Ureter (tissue), 1 donor: ENCODE results near the gene TBX18. TPM values are rescaled to one million over a fixed set of nuclear protein-coding genes. Genes with fewer than 3 reads are reported as not detected.
A peak's percentile ranks its signal among the peaks of the same experiment; 100 is the strongest.

Source experiments
- DNase-seq: peaks from one replicate; pipeline ENCODE4 v3.0.0-alpha.2; 2020; ENCODE audit warnings: low spot score
- total RNA-seq: library from RNA; stranded (reverse); gene quantifications from one replicate; pipeline ENCODE4 v1.2.4, GENCODE V29; 2023
- donor health status: DM: yes; HTN: yes; CAD: no.

TBX18 gene
- 84.1 TPM for total RNA-seq

DNA sequence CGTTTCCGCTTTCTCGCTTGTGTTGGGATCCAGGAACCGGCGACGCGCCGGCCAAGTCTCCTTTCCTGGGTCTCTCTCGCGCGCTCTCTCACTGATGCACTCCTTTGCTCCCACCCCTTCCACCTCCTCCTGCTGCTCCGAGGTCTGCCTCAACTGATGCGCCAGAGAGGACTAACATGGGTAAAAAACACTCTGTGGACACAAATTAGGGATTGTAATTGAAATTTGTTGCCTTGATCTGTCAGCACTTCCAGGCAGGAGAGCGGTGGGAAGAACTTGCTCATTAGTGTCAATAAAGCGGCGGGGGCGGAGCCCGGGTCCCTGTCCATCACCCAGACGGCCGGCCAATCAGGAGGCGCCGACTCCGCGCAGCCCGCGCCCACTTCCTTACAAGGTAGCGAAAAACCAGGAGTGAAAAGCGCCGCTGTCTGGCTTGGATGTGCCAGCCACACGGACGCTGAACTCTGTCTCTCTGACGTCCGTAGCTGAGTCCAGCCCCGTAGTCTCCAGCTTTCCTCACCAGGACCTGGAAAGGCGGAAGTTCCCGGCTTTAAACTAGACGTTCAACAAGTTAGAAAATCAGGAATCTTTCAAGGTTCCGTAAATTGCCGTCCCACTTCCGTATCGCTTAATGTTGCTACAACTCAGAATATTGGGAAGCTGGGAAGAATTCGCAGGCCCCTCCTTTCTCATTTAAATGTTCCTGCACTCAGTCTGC lies at the start of gene TBX18:
Gene TBX18 (minus strand): TSS at position 267 of the 718 bp plus-strand sequence. CDS start 417 bp downstream, outside the sequence.
- DNase-seq = peak; percentile 96

DNA sequence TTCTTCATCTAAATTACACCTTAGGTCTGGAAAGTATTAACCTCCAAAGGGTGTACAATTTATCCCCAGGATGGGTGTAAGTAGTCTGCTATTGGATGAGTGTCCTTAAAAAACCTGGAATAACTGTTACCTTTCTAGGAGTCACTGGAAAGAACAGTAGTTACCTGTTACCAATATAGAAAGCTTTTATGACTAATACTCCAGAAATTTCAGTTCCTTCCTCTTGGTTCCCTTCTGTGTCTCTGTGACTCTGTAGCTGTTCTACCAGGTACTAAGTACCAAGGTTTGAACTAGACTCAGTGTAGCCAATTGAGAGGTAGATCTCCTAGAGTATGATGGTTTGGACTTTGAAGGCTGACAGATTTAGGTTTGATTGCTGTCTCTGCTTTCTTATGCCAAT lies 47.0 kb upstream of the TBX18 start:
- DNase-seq = no peak

DNA sequence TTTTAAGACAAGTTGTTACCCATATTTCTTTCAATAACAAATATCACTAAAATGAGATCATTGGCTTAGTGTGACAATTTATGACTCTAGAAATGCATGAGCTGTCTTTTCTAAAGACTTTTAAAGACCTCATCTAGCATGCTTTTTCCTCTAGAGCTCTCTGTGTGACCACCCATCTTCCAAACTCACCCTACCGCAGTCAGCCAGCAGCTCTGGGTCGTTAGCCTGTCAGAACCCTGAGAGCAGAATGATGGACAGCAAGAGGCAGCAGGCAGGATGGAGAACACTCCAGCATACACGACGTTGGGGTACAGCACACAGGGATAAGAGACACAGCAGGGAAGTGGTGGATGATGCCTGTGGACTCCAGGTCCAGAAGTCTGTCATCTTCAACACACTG lies 45.1 kb upstream of the TBX18 start:
- DNase-seq = no peak

GRCh38 chr6:84808491-84809061 lies 44.2 kb upstream of the TBX18 start:
- DNase-seq = no peak

DNA sequence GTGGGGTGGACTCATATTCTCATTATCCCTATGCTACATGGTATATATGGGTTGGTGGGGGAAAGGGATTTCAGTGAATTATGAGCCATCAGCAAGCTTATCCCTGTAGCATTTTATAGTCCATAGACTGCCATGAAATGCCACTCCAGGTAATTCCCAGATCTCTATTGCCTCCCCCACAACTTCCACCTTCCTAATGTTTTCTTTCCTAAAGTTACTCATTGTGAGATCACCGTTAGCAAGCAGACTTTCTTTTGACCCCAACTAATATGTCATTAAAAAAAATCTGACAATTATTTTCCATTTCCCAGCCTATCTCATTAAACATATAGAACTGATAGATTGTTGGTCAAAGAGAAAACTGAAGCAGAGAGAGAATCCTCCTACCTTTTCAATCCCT lies 40.7 kb upstream of the TBX18 start:
- DNase-seq = no peak

- no peak for DNase-seq
Measured at GRCh38 chr6:84804720-84805119, 40.3 kb upstream of the TBX18 start.

GRCh38 chr6:84801250-84801649 lies 36.9 kb upstream of the TBX18 start:
- no peak for DNase-seq

DNA sequence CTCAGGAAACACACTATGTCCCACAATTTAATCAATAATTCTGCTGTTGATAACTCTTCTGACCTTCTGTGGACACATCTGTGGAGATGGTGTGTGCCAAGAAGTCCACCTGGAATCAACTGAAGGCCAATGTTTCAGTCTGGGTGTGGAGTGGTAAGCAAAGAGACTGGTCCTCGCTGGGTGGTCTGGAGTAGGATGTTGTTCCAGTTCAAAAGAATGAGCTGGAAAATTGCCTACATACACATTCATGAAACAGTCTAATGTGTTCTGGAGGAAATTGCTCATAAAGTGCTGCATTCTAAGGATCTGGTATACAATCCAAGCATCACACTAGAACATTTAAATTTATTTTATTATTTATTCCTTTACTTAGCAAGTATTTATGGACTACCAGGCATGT lies 33.9 kb upstream of the TBX18 start:
- DNase-seq = no peak

DNA sequence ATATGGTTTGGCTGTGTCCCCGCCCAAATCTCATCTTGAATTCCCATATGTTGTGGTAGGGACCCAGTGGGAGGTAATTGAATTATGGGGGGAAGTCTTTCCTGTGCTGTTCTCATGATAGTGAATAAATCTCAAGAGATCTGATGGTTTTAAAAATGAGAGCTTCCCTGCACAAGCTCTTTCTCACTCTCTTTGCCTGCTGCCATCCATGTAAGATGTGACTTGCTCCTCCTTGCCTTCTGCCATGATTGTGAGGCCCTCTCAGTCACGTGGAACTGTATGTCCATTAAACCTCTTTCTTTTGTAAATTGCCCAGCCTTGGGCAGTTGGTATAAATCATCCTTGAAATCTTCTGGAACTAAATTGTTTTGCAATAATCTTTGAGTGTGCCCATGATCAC lies 31.9 kb upstream of the TBX18 start:
- no peak for DNase-seq

DNA sequence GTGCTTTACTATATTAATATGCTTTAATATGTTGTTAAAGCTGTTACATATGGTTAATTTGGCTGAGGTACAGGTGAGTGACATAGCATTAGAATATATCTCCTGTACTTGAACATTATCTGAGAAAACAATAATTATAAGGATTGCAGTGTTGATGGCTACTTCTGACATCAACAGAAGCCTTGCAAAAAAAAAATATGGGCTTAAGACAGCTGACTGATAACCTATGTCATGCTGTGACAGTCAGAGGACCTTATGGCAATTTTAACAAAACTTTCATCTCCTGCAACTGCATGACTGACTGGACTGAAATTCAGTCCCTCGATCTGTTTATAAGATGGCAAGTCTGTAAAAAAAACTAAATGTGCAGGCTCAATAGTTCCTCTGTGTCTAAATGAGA lies 27.5 kb upstream of the TBX18 start:
- no peak for DNase-seq

DNA sequence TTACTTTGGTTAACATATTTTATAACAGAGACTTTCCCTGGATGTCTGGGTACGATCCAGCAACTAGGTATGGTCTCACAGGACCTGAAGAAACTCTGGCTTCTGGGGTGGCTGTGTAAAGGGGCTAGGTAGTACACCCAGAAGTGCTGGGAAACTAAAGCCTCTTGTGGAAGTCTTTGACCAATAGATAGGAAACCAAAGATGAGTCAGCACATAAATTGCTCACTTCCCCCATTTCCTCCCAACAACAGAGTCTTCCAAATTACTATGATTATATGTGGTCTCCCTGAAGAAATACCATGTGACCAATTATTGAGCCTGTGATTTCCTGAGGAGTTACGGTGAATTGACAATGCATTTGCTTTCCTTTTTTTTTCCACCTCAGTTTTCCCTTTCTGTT lies 26.8 kb upstream of the TBX18 start:
- no peak for DNase-seq

- no peak for DNase-seq
Measured at GRCh38 chr6:84789170-84789569, 24.8 kb upstream of the TBX18 start.

- DNase-seq = no peak
Measured at GRCh38 chr6:84788689-84789088, 24.3 kb upstream of the TBX18 start.

GRCh38 chr6:84785671-84786070 lies 21.3 kb upstream of the TBX18 start:
- no peak for DNase-seq

DNA sequence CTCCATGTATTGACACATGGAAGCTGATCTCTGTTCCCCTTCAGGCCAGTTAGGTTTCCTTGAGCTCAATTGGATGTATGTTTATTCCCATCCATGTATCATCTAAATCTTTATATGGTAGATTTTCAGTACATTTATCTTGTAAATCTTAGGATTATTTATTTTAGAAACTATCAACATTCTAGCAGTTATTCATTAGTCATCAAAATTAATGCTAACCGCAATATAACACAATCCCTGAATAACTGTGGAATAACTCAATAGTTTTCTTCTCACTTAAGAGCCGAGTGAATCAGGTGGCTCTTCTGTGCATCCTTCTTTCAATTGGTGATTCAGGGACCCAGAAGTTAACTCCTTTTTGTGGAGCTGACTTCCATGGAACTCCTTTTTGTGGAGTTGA lies 15.5 kb upstream of the TBX18 start:
- DNase-seq = no peak

DNA sequence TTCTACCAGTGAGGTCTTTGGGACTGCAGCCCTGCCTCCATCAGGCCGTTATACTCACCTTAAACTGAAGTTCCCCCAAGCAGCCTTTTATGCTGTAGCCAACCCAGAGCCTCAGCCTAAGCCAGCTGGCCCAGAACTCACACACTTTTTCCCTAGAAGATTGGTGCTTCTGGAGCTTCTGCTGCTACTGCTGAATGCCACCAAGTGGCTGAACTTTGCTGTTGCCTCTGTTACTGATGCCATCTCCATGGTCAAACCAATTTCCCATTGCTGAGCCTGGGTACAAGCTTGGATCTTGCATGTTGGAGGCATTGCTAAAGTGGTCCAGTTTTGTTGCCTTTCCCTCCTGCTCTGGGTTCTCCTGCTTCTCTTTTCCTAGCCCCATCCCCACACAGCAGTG lies 15.0 kb upstream of the TBX18 start:
- DNase-seq = no peak

- no peak for DNase-seq
Measured at GRCh38 chr6:84777888-84778287, 13.5 kb upstream of the TBX18 start.

DNA sequence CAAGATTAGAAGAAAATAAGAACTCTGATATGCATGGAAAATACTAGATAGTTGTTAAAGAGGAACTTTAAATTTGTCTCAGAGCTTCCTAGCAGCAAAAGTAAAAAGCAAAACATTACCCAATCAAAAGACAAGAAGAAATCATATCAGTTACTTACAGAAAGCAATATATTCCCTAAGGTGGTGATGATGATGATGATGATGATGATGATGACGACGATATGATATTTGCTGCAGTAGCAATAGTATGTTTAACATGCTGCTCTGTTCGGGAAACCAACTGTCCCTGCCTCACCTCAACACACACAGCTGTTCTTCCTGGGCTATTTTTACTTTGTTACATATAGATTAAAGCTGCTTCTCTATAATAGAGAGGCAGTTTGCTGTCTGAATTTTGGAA lies 12.0 kb upstream of the TBX18 start:
- no peak for DNase-seq

GRCh38 chr6:84775751-84776150 lies 11.4 kb upstream of the TBX18 start:
- DNase-seq = no peak

- DNase-seq = no peak
Measured at GRCh38 chr6:84774985-84775284, 10.5 kb upstream of the TBX18 start.

GRCh38 chr6:84774157-84774984 lies 10.0 kb upstream of the TBX18 start:
- peak; percentile 74 for DNase-seq

GRCh38 chr6:84773431-84774156 lies 9.2 kb upstream of the TBX18 start:
- DNase-seq = no peak

DNA sequence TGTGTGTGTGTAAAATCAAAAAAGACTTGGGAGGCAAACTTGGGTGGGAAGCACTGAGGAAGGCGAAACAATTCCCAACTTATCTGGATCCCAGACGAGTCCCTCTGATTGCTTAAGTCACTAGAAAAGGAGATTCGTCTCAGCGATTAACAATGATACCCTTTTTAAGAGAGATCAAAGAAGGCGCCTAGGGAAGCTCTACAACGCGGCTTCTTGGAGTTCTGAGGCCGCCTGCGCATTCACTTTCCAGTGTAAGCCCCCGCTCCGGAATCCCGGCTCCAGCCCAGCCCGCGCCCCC lies 8.7 kb upstream of the TBX18 start:
- DNase-seq = no peak
